ENCODE data around the gene ORM1.
A peak's percentile ranks its signal among the peaks of the same experiment; 100 is the strongest.

Gene ORM1

DNA sequence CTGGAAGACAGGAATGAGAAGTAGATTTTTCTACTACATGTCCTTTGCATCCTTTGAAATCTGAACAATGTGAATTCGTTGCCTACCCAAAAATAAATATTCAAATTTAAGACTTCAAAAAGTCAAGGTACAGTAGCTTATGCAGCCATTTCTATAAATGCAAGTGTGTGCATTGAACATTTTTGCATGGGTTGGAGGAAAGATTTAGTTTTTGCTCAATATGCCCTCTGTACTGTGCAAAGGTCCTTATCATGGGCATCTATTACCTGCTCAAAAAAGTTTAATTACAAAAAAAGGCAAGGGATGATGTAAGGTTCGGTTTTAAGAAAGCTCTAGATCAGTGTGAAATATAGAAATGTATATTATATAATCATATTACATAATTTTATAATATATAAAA is 42.3 kb downstream of the ORM1 start:
- H3K27ac ChIP-seq (ENCODE audit: low read length) = no peak overlapping the region

DNA sequence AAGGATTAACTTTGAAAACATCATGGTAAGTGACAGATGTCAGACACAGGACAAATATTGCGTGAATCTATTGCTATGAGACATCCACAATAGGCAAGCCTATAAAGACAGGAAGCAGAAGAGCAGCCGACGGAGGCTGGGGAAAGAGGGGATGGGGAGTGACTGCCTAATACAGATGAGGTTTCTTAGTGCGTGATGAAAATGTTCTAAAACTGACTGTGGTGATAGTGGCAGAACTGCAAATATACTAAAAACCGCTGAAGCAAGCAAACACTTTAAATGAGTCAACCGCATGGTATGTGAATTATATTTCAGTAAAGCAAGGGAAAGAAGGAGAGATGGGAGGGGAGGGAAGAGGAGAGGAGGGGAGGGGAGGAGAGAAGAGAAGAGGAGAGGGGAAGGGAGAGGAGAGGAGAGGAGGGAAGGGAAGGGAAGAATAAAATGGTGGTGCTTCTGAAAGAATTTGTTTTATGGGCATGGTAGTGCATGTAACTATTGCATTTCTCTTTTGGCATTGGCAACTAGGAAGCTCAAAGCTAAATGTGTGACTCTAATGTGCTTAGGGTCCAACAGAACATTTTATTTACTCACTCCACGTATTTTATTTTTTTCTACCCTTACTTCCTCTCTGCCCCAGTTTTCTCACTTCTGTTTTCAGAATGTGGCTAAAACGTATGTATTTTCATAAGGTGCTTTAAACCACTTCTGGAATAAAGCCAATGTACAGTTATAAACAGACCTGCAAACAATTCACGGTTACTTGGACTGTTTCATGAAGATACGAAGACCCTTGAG is 43.6 kb downstream of the ORM1 start:
- Histone ChIP-seq H3K27ac (ENCODE audit: low read length) (peak overlapping the region; percentile 62), H3K36me3 (ENCODE audit: control insufficient read depth in 1 of 2, insufficient read depth in 2 of 2, low read length in 2 of 2) (peaks cover 52 to 61% of the 10 kb centered on the region in 2 donors), H3K9me3 (ENCODE audit: control insufficient read depth in 1 of 2, low read length in 2 of 2) (no peaks in the 10 kb centered on the region), H3K4me1 (ENCODE audit: control insufficient read depth in 1 of 2, insufficient read depth in 2 of 2, low read length in 2 of 2) (peaks cover 0 to 7% of the 10 kb centered on the region in 2 donors), H3K27me3 (ENCODE audit: low read depth, low read length) (no peaks in the 10 kb centered on the region), H3K4me3 (ENCODE audit: low read depth in 1 of 2, low read length in 2 of 2) (no peak overlapping the region)

More for the DNA sequence above, 42.3 kb downstream of the ORM1 start:
- Histone ChIP-seq H3K27me3 (ENCODE audit: low read depth, low read length) (no peaks in the 10 kb centered on the region), H3K4me3 (ENCODE audit: low read depth in 1 of 2, low read length in 2 of 2) (no peak overlapping the region), H3K36me3 (ENCODE audit: control insufficient read depth in 1 of 2, insufficient read depth in 2 of 2, low read length in 2 of 2) (peaks cover 65 to 74% of the 10 kb centered on the region in 2 donors), H3K4me1 (ENCODE audit: control insufficient read depth in 1 of 2, insufficient read depth in 2 of 2, low read length in 2 of 2) (no peaks in the 10 kb centered on the region), H3K9me3 (ENCODE audit: control insufficient read depth in 1 of 2, low read length in 2 of 2) (no peaks in the 10 kb centered on the region)

DNA sequence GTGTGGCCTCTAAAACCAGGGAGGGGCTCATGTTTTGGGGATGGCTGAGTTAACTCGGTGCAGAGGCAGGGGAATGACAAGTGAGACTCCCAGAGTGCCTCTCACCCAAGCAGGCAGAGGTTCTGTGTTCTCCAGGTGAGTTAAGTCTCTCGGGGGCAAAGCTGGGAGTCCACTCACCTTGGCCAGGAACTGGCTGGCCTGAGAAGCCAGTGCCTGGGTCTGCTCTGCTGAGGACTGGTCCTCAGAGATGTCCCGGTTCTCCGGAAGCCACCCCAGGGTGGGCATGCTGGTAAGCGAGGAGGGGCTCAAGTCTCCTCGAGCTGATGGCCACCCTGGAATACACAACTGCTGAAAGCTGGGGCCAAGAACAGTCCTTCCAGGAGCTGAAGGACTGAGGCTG is 44.5 kb downstream of the ORM1 start:
- Histone ChIP-seq H3K27me3 (ENCODE audit: low read depth, low read length) (no peaks in the 10 kb centered on the region), H3K27ac (ENCODE audit: low read length) (peak overlapping the region; percentile 62), H3K36me3 (ENCODE audit: control insufficient read depth in 1 of 2, insufficient read depth in 2 of 2, low read length in 2 of 2) (peaks cover 43 to 53% of the 10 kb centered on the region in 2 donors), H3K9me3 (ENCODE audit: control insufficient read depth in 1 of 2, low read length in 2 of 2) (no peaks in the 10 kb centered on the region), H3K4me1 (ENCODE audit: control insufficient read depth in 1 of 2, insufficient read depth in 2 of 2, low read length in 2 of 2) (peaks cover 0 to 15% of the 10 kb centered on the region in 2 donors), H3K4me3 (ENCODE audit: low read depth in 1 of 2, low read length in 2 of 2) (no peak overlapping the region)

DNA sequence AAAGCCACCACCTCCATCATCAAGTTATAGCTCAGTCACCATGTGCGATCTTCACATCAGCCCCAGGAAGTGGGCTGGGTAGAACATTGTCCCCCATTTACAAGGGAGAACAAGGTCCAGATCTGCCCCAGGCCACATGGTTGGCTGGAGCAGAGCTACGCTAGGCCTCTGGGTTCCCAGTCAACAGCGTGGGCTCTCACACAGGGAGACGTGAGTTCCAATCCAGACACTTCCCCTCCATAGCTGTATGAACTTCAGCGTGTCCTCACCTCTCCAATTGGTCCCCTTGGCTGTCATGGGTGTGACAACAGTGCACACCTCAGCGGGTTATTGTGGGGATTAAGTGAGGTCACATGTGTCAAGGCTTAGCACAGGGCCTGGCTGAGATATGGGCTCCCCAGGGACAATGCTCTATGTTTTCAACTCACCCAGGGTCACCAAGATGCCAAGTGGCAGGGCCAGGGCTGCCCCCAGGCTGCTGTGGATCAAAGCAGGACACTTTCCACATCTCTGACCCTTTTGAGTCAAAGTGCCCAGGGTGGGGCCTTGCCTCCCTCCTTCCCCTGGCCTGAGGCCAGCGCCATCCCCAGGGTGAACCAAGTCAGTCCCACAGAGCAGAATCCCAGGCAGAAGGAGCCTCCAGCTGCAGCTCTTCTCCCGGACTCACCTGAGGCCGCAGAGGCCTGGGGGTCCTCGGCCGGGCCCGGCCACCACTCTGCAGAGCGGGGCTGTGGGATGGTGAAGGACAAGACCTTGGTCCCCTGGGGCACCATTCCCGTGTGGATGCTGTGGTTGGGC is 45.1 kb downstream of the ORM1 start:
- Histone ChIP-seq H3K4me3 (ENCODE audit: low read depth in 1 of 2, low read length in 2 of 2) (no peak overlapping the region), H3K27me3 (ENCODE audit: low read depth, low read length) (no peaks in the 10 kb centered on the region), H3K27ac (ENCODE audit: low read length) (peak overlapping the region; percentile 62), H3K9me3 (ENCODE audit: control insufficient read depth in 1 of 2, low read length in 2 of 2) (no peaks in the 10 kb centered on the region), H3K4me1 (ENCODE audit: control insufficient read depth in 1 of 2, insufficient read depth in 2 of 2, low read length in 2 of 2) (peaks cover 0 to 20% of the 10 kb centered on the region in 2 donors), H3K36me3 (ENCODE audit: control insufficient read depth in 1 of 2, insufficient read depth in 2 of 2, low read length in 2 of 2) (peaks cover 37 to 46% of the 10 kb centered on the region in 2 donors)

DNA sequence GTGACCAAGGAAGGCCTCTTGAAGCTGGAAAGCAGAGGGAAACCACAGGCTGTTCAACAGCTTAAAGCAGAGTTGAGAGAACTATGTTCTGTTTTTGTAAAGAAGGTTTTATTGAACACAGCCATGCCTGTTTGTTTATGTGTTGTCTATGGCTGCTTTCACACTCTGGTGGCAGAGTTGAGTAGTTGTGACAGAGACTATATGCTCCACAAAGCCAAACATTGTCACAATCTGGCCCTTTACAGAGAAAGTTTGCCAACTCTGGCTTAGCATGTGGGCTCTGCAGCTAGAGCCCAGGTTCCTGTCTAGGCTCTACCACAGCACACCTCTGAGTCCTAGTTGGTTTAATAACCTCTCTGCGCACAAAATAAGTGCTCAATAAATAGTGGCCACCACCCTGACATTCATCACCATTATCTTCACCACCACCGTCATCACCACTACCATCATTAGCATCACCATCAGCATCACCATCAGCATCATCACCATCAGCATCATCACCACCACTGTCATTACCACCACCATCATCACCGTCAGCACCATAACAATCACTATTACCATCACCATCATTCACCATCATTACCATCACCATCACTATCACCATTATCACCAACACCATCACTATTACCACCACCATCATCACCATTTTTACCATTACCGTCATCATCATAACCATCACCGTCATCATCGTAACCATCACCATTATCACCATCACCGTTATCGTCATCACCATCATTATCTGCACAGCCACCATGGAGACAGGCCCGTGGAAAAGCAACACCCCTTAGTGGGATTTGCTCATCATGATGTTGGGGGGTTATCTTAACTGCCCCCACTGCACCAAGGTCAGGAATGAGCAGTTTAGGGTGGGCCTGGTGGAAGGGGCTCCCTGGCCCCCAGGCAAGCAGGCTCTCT is 46.6 kb downstream of the ORM1 start:
- no peak overlapping the region for H3K27ac ChIP-seq (ENCODE audit: low read length)
- H3K4me3 ChIP-seq (ENCODE audit: low read depth in 1 of 2, low read length in 2 of 2) = no peak overlapping the region
- H3K36me3 ChIP-seq (ENCODE audit: control insufficient read depth in 1 of 2, insufficient read depth in 2 of 2, low read length in 2 of 2) = peaks cover 31 to 34% of the 10 kb centered on the region in 2 donors
- H3K4me1 ChIP-seq (ENCODE audit: control insufficient read depth in 1 of 2, insufficient read depth in 2 of 2, low read length in 2 of 2) = peaks cover 3 to 22% of the 10 kb centered on the region in 2 donors
- no peaks in the 10 kb centered on the region for H3K9me3 ChIP-seq (ENCODE audit: control insufficient read depth in 1 of 2, low read length in 2 of 2)
- H3K27me3 ChIP-seq (ENCODE audit: low read depth, low read length) = no peaks in the 10 kb centered on the region

DNA sequence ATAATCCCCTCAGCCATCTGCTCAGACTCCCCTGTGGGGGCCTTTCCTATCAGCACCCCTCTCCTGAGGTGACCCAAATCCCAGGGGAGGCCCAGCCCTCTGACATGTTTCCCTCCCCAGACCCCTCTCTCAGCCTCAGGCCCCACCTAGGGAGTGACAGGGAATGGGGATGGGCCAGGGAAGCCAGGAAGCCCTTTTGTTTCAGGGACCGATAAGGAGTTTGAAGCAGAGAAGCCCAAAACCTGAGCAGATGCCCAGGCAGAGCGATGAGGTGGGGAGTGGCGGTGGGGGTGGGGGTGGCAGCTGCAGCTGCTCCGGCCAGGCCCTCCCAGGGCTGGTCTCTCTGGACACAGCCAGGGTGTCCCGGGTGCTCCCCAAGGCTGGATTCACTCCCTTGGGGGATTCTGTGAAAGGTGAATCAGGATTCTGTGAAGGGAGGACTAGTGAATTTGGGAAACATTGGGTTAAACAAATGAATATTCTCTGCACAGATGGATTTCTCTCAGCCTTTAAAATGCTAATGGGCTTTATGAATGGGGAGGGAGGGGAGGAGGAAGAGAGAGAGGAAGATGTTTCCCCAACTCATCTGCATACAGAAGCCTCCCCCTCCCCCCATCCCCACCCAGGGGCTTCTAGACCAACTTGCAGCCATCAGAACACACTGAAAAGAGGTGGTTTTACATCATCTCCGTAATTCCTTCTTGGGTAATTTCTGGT is 47.5 kb downstream of the ORM1 start:
- peaks cover 24 to 38% of the 10 kb centered on the region in 2 donors for H3K36me3 ChIP-seq (ENCODE audit: control insufficient read depth in 1 of 2, insufficient read depth in 2 of 2, low read length in 2 of 2)
- no peaks in the 10 kb centered on the region for H3K9me3 ChIP-seq (ENCODE audit: control insufficient read depth in 1 of 2, low read length in 2 of 2)
- H3K4me1 ChIP-seq (ENCODE audit: control insufficient read depth in 1 of 2, insufficient read depth in 2 of 2, low read length in 2 of 2) = peaks cover 3 to 22% of the 10 kb centered on the region in 2 donors
- H3K4me3 ChIP-seq (ENCODE audit: low read depth in 1 of 2, low read length in 2 of 2) = no peak overlapping the region
- no peaks in the 10 kb centered on the region for H3K27me3 ChIP-seq (ENCODE audit: low read depth, low read length)
- peak overlapping the region; percentile 39 for H3K27ac ChIP-seq (ENCODE audit: low read length)

DNA sequence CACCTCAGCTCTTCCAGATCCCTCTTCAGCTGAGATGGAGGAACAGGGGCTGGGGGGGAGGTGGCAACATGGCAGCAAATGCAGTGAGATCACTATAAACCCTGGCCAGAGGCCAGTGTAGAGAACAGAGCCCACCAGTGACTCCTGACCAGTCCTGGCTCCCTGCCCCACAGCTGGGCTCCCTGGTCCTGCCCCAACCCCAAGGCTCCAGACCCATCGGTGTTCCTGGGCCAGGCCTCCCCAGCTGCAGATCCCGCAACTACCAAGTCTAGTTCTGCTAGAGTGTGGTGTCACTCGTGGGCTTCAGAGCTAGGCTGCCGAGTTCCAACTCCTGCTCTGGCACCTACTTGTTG is 48.0 kb downstream of the ORM1 start:
- Histone ChIP-seq H3K27me3 (ENCODE audit: low read depth, low read length) (no peaks in the 10 kb centered on the region), H3K9me3 (ENCODE audit: control insufficient read depth in 1 of 2, low read length in 2 of 2) (no peaks in the 10 kb centered on the region), H3K4me1 (ENCODE audit: control insufficient read depth in 1 of 2, insufficient read depth in 2 of 2, low read length in 2 of 2) (peaks cover 3 to 22% of the 10 kb centered on the region in 2 donors), H3K36me3 (ENCODE audit: control insufficient read depth in 1 of 2, insufficient read depth in 2 of 2, low read length in 2 of 2) (peaks cover 24 to 38% of the 10 kb centered on the region in 2 donors), H3K27ac (ENCODE audit: low read length) (peak overlapping the region; percentile 39), H3K4me3 (ENCODE audit: low read depth in 1 of 2, low read length in 2 of 2) (no peak overlapping the region)

DNA sequence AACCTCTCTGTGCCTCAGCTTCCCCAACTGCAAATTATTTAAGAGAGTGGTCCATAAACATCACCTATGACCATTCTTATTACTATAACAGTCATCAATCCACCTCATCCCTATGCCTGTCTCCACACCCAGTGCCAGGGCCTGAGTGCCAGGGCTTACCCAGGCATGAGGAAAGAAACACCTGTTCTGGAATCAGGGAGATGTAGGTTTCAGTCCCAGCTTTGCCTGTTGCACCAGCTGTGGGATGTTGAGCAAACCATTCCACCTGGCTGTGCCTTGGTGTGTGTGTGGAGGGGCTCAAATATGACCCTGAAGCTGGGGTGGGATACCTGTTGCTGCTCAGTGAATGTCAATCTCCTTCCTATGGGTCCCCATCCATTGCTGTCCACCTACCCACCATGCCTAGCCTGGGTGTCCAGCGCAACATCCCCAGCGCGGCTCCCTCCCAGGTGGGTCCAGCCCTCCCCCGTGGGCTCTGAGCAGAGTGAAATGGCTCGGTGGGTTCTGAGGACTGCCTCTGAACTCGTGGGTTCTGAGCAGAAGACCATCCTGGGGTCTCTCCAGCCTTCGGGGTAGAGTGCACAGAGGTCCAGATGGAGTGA is 48.5 kb downstream of the ORM1 start:
- H3K4me1 ChIP-seq (ENCODE audit: control insufficient read depth in 1 of 2, insufficient read depth in 2 of 2, low read length in 2 of 2) = peaks cover 3 to 22% of the 10 kb centered on the region in 2 donors
- peaks cover 23 to 40% of the 10 kb centered on the region in 2 donors for H3K36me3 ChIP-seq (ENCODE audit: control insufficient read depth in 1 of 2, insufficient read depth in 2 of 2, low read length in 2 of 2)
- H3K27me3 ChIP-seq (ENCODE audit: low read depth, low read length) = no peaks in the 10 kb centered on the region
- peak overlapping the region; percentile 63 for H3K27ac ChIP-seq (ENCODE audit: low read length)
- no peak overlapping the region for H3K4me3 ChIP-seq (ENCODE audit: low read depth in 1 of 2, low read length in 2 of 2)
- no peaks in the 10 kb centered on the region for H3K9me3 ChIP-seq (ENCODE audit: control insufficient read depth in 1 of 2, low read length in 2 of 2)

DNA sequence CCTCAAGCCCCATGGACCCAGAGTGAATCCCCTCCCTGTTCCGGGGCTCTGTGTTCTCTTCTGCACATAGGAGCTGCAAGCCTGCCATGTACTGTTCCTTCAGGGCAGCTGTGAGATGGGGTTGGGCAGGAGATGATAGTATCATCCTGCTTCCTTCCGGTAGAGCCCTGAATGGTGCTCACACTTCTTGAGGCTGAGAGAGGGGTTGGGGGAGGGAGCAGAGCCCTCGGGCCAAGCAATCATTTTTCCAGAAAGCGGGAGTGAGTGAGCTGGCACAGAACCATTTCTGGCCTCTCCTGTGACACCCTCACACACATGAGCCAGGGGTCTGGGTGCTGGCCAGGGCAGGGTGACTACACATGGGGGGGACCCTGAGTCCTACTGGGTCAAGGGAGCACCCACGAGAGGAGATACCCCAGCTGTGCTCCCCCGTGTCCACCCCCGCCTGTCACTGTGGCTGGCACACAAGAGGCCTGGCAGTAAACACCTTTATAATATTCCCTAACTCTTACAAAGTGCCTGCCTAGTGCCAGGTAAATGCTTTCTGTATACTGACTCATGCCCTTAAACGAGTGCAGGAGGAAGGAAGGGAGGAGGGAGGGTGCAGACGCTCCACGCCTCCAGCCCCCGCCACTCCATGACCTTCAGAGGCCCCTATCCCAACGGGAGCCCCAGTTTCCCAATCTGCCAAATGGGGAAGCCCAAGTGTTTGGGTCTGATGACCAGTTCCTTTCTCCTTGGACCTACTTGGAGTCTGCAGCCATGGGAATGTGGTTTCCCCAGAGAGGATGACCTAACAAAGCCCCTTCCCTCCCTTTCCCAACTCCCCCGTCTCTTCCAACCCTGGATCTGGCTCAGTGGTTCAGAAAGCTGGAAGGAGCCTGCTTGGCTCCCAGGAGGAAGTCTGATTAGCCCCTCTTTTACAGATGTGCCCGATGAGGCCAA is 49.3 kb downstream of the ORM1 start:
- H3K4me3 ChIP-seq (ENCODE audit: low read depth in 1 of 2, low read length in 2 of 2) = peak overlapping the region in 1 of 2 donors; percentile 11

More for the DNA sequence above, 49.3 kb downstream of the ORM1 start:
- Histone ChIP-seq H3K27ac (ENCODE audit: low read length) (peak overlapping the region; percentile 63), H3K36me3 (ENCODE audit: control insufficient read depth in 1 of 2, insufficient read depth in 2 of 2, low read length in 2 of 2) (peaks cover 24 to 45% of the 10 kb centered on the region in 2 donors), H3K4me1 (ENCODE audit: control insufficient read depth in 1 of 2, insufficient read depth in 2 of 2, low read length in 2 of 2) (peaks cover 3 to 22% of the 10 kb centered on the region in 2 donors), H3K9me3 (ENCODE audit: control insufficient read depth in 1 of 2, low read length in 2 of 2) (no peaks in the 10 kb centered on the region), H3K27me3 (ENCODE audit: low read depth, low read length) (no peaks in the 10 kb centered on the region)

Measured in muscle layer of duodenum (tissue), 2 donors.